GM21576 (cell line): Measurements from ENCODE around the gene MAML3.

ENCODE experiments used
- ATAC-seq: cut with Tn5 transposase; IDR thresholded peaks from one replicate; pipeline ENCODE4 v1.9.1; 2021; ENCODE audit warnings: mild to moderate bottlenecking, moderate library complexity; ENCODE audit not compliant: unreplicated experiment

The MAML3 gene

DNA sequence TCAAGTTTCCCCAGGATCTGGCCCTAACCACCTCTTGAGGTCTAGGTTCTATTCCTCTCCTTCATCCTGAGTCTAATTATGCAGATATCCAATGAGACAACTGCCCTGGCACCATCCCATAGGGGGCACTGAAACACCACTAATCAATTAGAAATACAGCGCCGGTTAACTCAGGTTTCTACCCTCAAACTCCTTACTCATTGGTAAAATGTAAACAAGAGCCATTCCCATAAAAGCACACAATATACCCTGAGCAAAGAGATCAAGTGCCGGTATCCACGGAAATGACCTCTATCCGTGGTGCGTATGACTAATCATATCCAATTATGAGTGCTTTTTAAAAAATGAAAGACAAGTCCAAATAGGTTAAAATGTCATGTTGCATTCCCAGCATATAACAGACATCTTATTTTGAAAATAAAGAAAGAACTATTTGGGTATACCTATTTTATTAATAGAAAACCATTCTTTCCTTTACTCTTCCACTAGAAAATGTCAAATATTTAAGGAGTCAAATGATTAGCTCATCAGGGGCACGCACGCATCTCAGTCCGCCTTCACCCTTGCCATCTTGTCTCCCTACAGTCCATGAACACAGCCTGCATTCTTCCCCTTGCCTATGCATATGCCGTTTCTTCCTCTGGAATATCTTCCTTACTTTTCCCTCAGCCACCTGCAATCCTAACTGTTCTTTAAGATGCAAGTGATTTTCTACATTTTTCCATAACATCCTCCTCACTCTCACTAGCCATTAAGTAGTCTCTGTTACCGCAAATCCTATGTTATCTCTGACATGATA is 141.1 kb downstream of the MAML3 start:
- no peak for ATAC-seq

GRCh38 chr4:140005699-140006098 is 148.3 kb downstream of the MAML3 start:
- ATAC-seq, result no peak

DNA sequence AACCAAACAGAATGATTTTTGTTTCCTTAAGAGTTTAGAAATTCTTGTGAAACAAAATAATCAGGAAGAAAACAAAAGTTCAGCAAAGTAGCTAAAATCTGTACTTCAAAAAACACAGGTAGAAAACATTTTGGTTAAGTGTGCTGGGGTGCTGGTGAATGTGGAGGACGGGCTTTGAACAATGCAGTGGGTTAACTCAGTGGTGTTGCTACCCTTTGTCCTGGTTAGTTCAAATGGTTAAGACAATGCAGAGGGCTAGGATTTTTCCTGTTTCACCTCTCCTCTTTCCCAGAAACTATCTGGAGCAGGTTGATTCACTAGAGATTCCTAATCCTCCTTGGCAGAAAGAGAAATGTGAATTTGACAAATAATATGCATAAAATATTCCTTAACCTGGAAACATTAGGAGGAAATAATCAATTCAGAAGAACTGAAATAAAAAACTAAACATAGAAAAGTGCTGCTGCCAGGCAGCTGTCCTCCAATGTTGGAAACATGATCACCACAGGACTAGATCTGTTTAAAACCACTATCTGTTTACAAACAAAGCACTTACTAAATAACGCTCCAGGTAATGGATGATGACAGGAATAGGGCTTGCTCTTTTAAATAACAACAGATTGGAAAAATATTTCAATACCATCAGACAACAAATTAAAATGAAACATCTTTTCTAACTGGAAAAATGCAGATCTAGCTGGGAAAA is 148.9 kb downstream of the MAML3 start:
- ATAC-seq, result no peak

GRCh38 chr4:140004549-140004895 is 149.5 kb downstream of the MAML3 start:
- no peak for ATAC-seq

DNA sequence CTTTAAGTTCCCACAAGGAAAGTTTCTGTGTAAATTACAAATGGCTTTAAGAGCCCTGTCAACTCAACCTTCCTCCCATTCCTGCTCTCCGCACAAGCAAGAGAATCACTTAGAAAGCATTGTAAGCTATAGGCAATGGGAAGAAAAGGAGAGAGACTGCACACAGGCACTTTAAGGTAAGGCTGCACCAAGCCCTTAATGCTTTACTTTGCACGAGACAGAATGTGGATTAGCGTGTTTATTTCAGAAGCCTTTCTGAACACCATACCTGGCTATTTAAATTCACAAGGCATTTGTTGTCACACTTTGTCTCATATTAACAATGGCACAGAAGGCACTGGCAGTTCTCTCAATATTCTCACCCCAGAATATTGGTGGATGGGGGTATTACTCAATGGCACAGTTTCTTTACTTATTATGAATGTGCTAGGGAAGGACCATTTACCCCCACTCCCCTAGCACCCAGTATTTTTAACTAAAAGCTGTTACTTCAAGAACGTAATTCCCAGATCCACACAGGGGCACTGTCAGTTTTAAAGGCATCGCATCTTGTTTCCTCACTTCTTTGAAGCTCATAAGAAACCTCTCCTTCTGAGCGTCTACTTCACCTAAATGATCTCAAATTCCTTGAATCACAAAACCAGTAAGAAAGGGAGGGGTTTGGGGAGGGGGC is 150.0 kb downstream of the MAML3 start:
- ATAC-seq, result no peak

- ATAC-seq, result no peak
Observed at GRCh38 chr4:140000232-140000631, 153.8 kb downstream of the MAML3 start.

DNA sequence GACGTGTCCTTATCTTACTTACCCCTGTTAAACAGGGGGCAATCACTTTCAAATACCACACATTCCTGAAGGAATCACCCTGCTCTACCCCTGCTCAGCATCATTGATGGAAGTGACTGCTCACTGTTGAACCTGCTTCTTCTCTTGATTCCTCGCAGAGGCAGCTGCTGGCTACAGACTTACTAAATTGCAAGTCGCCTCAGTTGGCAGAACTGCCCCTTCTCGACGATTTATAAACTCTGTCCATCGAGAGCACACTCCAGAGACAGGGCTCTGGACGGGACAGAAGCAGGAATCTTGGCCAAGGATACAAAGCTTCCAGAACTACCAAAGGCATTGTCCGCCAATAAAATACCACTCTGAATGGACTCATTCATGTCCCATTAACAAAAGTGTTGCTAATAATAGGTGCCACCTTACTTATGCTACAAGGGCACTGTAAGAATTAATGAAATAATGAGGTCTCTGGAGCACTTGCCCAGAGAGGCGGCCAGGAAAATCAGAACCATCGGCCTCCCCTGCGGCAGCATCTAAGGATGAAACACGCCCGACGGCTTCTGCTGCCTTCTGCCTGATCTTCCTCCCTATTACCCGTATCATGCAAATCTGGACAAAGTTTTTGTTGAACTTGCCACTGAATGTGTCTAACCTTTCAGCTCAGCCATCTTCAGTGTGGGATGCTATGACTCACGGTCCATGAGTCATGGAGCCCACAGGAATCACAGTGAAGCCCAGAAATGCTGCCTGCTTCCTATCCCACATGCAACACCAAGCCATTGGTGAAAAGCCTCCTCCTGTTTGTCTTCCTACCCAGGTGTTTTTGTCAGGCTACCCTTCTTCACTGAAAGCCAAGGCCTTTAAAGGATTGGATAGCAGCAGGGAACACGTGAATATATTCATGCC is 164.9 kb downstream of the MAML3 start:
- ATAC-seq, result no peak

GRCh38 chr4:139987502-139987850 is 166.5 kb downstream of the MAML3 start:
- ATAC-seq, result no peak

- no peak for ATAC-seq
Observed at GRCh38 chr4:139986689-139987501, 167.1 kb downstream of the MAML3 start.

- no peak for ATAC-seq
Observed at GRCh38 chr4:139986106-139986505, 167.9 kb downstream of the MAML3 start.

- no peak for ATAC-seq
Observed at GRCh38 chr4:139985401-139985800, 168.6 kb downstream of the MAML3 start.

GRCh38 chr4:139984471-139984870 is 169.5 kb downstream of the MAML3 start:
- no peak for ATAC-seq

GRCh38 chr4:139978692-139979091 is 175.3 kb downstream of the MAML3 start:
- peak; percentile 90 for ATAC-seq

GRCh38 chr4:139977838-139978609 is 176.0 kb downstream of the MAML3 start:
- ATAC-seq, result peak; percentile 47

- ATAC-seq, result no peak
Observed at GRCh38 chr4:139975830-139976272, 178.1 kb downstream of the MAML3 start.

DNA sequence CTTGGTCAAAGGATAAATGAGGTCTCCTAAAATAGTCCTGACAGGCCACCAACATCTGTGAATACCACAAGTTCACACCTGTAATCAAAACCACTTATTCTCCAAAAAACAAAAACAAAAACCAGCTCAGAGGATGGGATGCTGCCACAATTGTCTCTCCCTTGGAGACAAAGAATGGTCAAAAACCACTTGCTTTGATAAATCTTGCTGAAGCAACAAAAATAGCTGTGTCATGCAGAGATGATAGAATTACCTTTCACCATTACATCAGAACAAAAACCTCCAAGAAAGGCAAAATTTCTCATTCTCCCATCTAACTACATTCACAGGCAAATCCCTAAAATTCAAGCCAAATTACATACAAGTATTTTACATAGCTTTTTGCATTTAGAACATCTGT is 180.4 kb downstream of the MAML3 start:
- ATAC-seq, result no peak

- no peak for ATAC-seq
Observed at GRCh38 chr4:139973015-139973414, 181.0 kb downstream of the MAML3 start.

GRCh38 chr4:139972305-139972704 is 181.7 kb downstream of the MAML3 start:
- no peak for ATAC-seq

GRCh38 chr4:139971111-139971510 is 182.9 kb downstream of the MAML3 start:
- no peak for ATAC-seq
